ENCODE data around the gene AATK. TPM values are rescaled to one million over a fixed set of nuclear protein-coding genes. Genes with fewer than 3 reads are reported as not detected.

The AATK gene
- total RNA-seq, 2 donors from 2014 or later = 3.3 to 4.3 TPM

DNA sequence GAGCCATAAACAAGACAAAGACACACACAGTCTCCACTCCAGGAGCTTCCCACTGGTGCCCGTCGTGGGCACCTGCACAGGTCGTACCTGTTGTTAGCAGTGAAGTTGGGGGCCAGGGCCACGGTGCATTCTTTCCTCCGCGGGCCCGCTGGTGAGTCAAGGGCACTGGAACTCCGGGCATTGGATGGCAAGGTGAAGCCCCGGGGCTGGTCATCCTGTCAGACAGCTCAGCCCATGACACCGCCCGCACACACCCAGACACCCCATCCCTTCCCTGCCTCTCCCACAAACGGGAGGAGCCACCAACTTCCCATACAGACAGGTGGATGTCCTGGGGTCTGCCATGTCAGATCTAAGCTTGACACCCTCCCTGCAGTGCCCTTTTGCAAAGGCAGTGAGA, 40.6 kb upstream of the AATK start:
- no peak for TF ChIP-seq CTCF (conservative IDR thresholded peaks at IDR 0.05)
- Mint-ChIP-seq H3K4me1 (no peaks in the 10 kb centered on the region), H3K9me3 (no peaks in the 10 kb centered on the region), H3K36me3 (ENCODE audit: low read depth) (peaks cover 11% of the 10 kb centered on the region), H3K27ac (no peak overlapping the region), H3K27me3 (ENCODE audit: insufficient read depth) (no peaks in the 10 kb centered on the region), H3K4me3 (no peak overlapping the region)
- H3K27ac ChIP-seq (ENCODE audit: low read depth, low read length) = no peak overlapping the region
- no peaks in the 10 kb centered on the region for H3K27me3 ChIP-seq (ENCODE audit: control insufficient read depth, insufficient read depth, low read length, poor library complexity, severe bottlenecking)
- WGBS, 2 experiments (ENCODE audit: insufficient coverage in 1 of 2, insufficient read length in 1 of 2) = 94 to 96% methylated on average over 8 to 12 of the region's 12 CpGs
- H3K4me3 ChIP-seq (ENCODE audit: low read length) = no peak overlapping the region
- no peaks in the 10 kb centered on the region for H3K36me3 ChIP-seq (ENCODE audit: control insufficient read depth, insufficient read depth, low read length)
- no peaks in the 10 kb centered on the region for H3K9me3 ChIP-seq (ENCODE audit: control insufficient read depth, low read length)
- no peak overlapping the region for H3K9ac ChIP-seq (ENCODE audit: extremely low read depth, low read length, poor library complexity, severe bottlenecking)
- no peak for DNase-seq
- H3K4me1 ChIP-seq (ENCODE audit: control insufficient read depth, insufficient read depth, low read length) = no peaks in the 10 kb centered on the region

GRCh38 chr17:81206166-81206565, 40.1 kb upstream of the AATK start:
- no peak for TF ChIP-seq CTCF (conservative IDR thresholded peaks at IDR 0.05)
- 93 to 100% methylated on average over 4 of the region's 4 CpGs for WGBS, 2 experiments (ENCODE audit: insufficient coverage in 1 of 2, insufficient read length in 1 of 2)
- no peaks in the 10 kb centered on the region for H3K4me1 Mint-ChIP-seq
- Histone ChIP-seq H3K36me3 (ENCODE audit: control insufficient read depth, insufficient read depth, low read length) (peaks cover 3% of the 10 kb centered on the region), H3K4me3 (ENCODE audit: low read length) (no peak overlapping the region), H3K9ac (ENCODE audit: extremely low read depth, low read length, poor library complexity, severe bottlenecking) (no peak overlapping the region), H3K27me3 (ENCODE audit: control insufficient read depth, insufficient read depth, low read length, poor library complexity, severe bottlenecking) (no peaks in the 10 kb centered on the region), H3K9me3 (ENCODE audit: control insufficient read depth, low read length) (no peaks in the 10 kb centered on the region), H3K27ac (ENCODE audit: low read depth, low read length) (no peak overlapping the region), H3K4me1 (ENCODE audit: control insufficient read depth, insufficient read depth, low read length) (no peaks in the 10 kb centered on the region)
- H3K4me3 Mint-ChIP-seq = no peak overlapping the region
- no peak for DNase-seq
- peaks cover 14% of the 10 kb centered on the region for H3K36me3 Mint-ChIP-seq (ENCODE audit: low read depth)
- H3K9me3 Mint-ChIP-seq = no peaks in the 10 kb centered on the region
- H3K27me3 Mint-ChIP-seq (ENCODE audit: insufficient read depth) = no peaks in the 10 kb centered on the region
- no peak overlapping the region for H3K27ac Mint-ChIP-seq

DNA sequence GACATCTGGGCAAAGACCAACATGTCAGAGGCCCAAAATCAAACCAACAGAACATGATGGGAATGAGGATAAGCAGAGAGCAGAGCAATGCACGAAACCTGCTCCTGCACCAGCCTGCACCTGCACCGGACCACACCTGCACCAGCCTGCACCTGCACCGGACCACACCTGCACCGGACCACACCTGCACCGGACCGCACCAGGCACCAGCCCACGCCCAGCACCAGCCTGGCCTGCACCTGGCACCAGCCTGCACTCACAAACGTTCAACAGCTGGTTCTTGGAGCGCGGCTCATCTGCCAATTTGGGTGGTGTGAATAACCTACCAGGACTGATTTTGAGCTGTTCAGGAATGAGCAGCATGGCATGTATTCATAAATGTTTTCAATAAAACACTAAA, 38.6 kb upstream of the AATK start:
- TF ChIP-seq CTCF (conservative IDR thresholded peaks at IDR 0.05) = no peak
- Histone ChIP-seq H3K9ac (ENCODE audit: extremely low read depth, low read length, poor library complexity, severe bottlenecking) (no peak overlapping the region), H3K27ac (ENCODE audit: low read depth, low read length) (no peak overlapping the region), H3K4me3 (ENCODE audit: low read length) (no peak overlapping the region), H3K4me1 (ENCODE audit: control insufficient read depth, insufficient read depth, low read length) (no peaks in the 10 kb centered on the region), H3K27me3 (ENCODE audit: control insufficient read depth, insufficient read depth, low read length, poor library complexity, severe bottlenecking) (no peaks in the 10 kb centered on the region), H3K36me3 (ENCODE audit: control insufficient read depth, insufficient read depth, low read length) (peaks cover 3% of the 10 kb centered on the region), H3K9me3 (ENCODE audit: control insufficient read depth, low read length) (no peaks in the 10 kb centered on the region)
- WGBS, 2 experiments (ENCODE audit: insufficient coverage in 1 of 2, insufficient read length in 1 of 2) = 84 to 86% methylated on average over 8 to 10 of the region's 10 CpGs
- Mint-ChIP-seq H3K27ac (no peak overlapping the region), H3K27me3 (ENCODE audit: insufficient read depth) (no peaks in the 10 kb centered on the region), H3K9me3 (no peaks in the 10 kb centered on the region), H3K4me3 (no peak overlapping the region), H3K36me3 (ENCODE audit: low read depth) (peaks cover 18% of the 10 kb centered on the region), H3K4me1 (no peaks in the 10 kb centered on the region)
- no peak for DNase-seq
